LNCAP (cell line): ENCODE data around the gene TNNT3.

Experiments used
- TF ChIP-seq, protein P1 (sequence below): fragments of 450-650 bp; IDR thresholded peaks from 2 replicates; pipeline ENCODE4 v1.5.1; 2017; ENCODE audit warnings: mild to moderate bottlenecking

The TNNT3 gene

DNA sequence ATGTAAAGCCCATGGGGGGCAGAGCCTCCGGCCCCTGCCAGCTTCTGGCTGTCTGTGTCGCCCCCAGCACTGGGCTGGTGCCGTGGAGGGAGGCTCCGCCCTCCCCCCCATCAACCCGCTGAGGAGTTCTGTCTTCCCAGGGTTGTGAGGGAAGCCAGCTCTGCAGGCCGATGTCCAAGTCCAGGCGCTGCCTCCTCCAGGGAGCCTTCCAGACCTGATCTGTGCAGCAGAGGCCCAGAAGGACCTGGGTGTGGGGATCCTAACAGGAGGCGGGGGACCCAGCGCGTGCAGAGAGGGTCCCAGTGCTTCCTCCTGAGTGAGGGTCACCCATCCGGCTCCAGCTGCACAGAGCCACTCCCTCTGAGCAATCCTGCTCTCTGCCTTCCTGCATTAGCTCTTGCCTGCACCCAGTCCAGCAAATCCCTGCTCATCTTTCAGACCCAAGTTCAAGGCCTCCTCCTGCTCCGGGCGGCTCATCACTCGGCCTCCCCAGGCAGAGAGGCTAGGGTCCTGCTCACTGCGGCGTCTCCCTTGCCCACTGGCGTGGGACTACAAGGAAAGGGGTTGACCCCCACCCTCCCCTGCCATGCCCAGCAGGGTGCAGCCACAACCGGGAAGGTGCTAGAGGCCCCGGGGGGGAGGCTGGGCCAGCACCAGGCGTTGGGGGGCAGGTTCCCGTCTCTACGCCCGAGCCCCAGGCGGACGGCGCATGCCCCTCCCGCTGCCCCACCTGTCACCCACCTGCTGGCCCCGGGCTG lies 44.2 kb upstream of the TNNT3 start:
- TF ChIP-seq, protein P1, sequence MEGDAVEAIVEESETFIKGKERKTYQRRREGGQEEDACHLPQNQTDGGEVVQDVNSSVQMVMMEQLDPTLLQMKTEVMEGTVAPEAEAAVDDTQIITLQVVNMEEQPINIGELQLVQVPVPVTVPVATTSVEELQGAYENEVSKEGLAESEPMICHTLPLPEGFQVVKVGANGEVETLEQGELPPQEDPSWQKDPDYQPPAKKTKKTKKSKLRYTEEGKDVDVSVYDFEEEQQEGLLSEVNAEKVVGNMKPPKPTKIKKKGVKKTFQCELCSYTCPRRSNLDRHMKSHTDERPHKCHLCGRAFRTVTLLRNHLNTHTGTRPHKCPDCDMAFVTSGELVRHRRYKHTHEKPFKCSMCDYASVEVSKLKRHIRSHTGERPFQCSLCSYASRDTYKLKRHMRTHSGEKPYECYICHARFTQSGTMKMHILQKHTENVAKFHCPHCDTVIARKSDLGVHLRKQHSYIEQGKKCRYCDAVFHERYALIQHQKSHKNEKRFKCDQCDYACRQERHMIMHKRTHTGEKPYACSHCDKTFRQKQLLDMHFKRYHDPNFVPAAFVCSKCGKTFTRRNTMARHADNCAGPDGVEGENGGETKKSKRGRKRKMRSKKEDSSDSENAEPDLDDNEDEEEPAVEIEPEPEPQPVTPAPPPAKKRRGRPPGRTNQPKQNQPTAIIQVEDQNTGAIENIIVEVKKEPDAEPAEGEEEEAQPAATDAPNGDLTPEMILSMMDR, result no peak

DNA sequence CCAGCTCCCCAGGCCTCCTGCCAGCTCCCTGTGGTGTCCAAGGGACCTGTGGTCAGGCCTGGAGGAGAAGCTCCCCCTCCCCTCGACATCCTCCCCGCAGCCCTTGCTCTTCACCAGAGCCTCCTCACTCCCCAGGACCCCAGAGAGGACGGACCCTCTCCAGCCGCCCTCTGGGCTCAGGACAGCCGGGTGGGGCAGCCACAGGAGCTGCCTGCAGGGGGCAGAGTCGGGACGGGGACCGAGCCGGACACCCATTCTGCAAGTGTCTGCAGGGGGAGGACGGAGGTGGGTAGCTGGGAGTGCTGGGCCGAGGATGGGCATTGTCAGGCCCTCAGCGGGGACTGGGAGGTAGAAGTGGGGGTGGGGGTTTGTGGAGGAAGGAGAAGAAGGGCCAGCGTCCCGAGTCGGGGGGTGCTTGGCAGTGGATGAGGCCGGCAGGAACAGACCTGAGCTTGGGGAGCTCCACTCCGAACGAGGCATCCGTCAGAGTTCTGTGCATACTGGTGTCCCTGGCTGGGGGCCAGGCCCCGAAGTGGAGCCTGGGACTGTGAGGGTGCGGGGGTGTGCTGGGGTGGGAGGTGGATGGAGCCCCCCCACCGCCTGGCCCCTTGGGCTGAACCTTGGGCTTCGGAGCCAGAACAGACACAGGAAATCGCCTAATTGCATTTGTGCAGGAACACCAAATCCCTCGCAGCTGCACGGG lies 43.0 kb upstream of the TNNT3 start:
- TF ChIP-seq, protein P1, result peak; percentile 58

DNA sequence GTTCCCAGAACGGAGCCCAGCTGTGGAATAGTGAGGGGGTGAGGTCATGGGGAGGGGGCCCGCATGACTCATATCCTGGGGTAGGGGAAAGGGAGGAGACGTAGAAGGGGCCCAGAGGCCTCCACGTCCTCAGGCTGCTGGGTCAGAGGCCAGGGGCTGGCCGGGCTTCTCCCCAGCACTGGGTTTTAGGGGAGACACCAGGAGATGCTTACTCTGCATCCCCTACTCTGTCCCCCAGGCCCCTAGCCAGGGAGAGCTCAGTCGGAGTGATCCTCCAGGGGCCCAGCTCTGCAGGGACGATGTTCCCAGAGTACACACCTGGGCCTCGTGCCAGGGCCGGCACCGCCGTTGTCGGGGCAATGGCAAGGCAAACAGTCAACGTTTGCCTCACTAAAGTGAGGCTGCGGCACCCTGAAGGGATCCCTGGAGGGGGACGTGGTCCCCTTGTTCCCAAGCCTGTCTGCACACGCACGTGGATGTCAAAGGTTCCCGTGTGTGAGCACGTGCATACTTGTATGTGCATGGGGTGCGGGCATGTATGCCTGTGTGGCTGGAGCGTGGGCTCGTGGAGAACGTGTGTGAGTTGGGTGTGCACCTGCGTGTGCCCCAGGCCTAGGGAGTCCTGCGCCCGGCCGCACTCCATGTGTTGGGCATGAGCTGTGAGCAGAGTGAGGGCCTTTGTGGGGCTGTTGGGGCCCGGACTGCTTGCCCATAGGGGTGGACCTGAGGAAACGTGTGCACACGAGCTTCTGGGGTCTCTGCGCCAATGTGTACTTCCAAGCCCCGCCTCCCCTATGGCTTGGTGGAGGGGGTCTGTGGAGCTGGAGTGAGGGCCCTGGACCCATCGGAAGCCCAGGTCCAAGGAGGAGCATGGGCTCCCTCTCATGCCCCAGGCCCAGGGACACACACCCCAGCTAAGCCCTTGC lies 42.0 kb upstream of the TNNT3 start:
- TF ChIP-seq, protein P1, result no peak

DNA sequence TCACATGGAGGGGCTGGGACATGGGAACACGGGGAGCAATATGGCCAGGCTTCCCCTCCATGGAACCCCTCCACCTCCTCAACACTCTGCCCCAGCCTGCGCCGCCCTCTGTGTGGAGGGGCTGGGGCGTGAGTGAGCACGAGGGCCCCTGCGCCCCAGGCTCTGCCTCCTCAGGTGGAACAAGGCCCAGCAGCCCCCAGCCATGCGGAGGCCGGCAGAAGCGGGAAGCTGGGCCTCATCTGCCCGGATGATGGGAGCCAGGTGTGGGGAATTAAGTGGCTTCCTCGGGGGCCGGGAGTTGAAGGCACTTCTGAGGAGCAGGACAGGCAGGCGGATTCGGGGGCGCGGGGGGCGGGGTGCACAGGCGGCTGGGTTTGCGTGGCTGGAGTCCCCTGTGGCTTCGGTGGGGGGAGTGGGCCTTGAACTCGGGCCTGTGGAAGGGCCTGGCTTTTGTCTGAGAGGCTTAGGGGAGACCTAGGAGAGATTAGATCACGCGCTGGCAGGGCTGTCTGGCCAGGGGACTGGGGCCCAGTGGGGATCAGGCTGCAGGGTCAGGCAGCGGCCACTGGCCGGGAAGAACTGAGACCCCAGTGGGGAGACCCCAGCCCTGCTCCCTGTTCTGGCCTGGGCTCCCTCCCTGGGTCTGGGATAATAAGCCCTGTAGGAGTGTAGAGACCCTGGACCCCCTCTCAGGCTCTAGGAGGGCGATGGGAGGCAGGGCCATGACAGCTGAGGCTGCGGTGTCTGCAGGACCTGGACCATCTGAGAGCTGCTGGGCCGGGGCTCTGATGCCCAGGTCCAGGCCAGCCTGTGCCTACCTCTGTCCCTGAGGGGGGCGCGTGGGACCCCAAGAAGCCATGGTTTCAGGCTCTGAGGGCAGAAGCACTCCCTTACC lies 41.1 kb upstream of the TNNT3 start:
- TF ChIP-seq, protein P1, result no peak

DNA sequence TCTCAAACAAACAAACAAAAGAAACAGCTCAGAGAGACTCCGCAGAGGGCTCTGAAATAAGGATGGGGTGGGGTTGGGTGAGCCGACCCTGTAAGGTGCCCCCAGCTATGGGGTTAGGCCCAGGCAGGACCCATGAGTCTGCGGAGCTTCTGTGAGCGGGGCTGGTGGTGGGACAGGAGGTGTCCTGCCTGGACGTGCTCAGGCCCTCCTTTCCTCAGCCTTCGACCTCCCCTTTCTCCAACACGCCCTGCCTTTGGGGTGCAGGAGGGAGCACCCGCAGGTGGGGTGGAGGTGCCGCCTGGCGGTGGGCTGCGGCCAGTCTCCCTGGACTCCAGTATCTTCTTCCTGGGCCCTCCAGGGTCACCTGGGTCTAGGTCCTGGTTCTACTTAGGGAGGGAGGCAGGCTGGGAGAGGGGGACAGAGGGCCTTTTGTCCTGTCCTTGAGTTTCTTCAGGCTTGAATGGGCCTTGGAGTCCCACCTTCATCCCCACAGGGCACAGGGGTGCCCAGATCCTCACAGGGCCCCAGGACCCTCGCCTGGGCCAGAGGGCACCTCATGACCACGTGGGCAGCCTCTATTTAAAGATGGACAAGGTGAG lies 40.1 kb upstream of the TNNT3 start:
- TF ChIP-seq, protein P1, result no peak

DNA sequence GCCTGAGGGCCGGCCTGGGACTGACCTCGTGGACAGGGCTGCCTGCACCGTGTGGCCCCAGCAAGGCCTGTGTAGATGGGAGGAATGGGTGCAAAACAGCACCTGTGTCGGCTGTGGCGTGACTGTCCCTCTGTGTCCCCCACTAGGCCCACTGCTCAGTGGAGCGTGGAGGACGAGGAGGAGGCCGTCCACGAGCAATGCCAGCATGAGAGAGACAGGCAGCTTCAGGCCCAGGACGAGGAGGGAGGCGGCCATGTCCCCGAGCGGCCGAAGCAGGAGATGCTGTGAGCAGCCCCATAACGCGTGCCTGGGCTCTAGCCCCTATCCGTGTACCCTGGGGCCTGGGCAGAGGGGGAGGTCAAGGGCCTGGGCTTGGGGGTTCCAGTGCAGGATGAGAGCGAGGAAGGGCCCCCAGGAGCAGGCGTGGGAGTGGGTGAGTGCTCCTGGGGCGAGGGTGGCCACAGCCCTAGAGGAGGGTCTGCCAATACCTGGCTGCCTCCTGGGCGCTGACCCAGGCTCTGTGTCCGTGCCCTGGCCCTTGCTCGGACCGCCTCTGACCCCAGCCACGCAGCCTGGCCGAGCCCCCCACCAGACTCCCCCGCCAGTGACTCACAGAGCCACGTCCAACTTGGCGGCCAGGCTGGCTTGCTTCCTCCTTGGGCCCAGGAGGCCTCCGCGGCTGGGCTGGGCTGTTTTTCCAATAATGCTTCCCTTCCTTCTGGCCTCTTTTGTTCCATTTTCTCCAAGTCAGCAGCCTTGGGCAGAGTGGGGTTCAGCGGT lies 39.4 kb upstream of the TNNT3 start:
- TF ChIP-seq, protein P1, result no peak
